ENCODE results near the gene ARF1. TPM values are rescaled to one million over a fixed set of nuclear protein-coding genes. Genes with fewer than 3 reads are reported as not detected.

Gene ARF1
- total and polyA plus RNA-seq, 2 of the 13 experiments (the other 11 are each of a cell fraction or from before 2014, with no cell fraction given) = 186 to 327 TPM

GRCh38 chr1:228099331-228099732 is 16.8 kb downstream of the ARF1 start (continued):
- TF ChIP-seq, protein P1, sequence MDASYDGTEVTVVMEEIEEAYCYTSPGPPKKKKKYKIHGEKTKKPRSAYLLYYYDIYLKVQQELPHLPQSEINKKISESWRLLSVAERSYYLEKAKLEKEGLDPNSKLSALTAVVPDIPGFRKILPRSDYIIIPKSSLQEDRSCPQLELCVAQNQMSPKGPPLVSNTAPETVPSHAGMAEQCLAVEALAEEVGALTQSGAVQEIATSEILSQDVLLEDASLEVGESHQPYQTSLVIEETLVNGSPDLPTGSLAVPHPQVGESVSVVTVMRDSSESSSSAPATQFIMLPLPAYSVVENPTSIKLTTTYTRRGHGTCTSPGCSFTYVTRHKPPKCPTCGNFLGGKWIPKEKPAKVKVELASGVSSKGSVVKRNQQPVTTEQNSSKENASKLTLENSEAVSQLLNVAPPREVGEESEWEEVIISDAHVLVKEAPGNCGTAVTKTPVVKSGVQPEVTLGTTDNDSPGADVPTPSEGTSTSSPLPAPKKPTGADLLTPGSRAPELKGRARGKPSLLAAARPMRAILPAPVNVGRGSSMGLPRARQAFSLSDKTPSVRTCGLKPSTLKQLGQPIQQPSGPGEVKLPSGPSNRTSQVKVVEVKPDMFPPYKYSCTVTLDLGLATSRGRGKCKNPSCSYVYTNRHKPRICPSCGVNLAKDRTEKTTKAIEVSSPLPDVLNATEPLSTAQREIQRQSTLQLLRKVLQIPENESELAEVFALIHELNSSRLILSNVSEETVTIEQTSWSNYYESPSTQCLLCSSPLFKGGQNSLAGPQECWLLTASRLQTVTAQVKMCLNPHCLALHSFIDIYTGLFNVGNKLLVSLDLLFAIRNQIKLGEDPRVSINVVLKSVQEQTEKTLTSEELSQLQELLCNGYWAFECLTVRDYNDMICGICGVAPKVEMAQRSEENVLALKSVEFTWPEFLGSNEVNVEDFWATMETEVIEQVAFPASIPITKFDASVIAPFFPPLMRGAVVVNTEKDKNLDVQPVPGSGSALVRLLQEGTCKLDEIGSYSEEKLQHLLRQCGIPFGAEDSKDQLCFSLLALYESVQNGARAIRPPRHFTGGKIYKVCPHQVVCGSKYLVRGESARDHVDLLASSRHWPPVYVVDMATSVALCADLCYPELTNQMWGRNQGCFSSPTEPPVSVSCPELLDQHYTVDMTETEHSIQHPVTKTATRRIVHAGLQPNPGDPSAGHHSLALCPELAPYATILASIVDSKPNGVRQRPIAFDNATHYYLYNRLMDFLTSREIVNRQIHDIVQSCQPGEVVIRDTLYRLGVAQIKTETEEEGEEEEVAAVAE (CRISPR knock-in tag; IDR thresholded peaks at IDR 0.05; ENCODE audit: borderline replicate concordance) = no peak
- TF ChIP-seq ZNF292 (CRISPR knock-in tag; IDR thresholded peaks at IDR 0.05; ENCODE audit: borderline replicate concordance, low read depth) (no peak), ZBTB25 (CRISPR knock-in tag; IDR thresholded peaks at IDR 0.05) (no peak), ZBTB7A (CRISPR knock-in tag; IDR thresholded peaks at IDR 0.05) (0 out of 2 replicates have a peak, but pooled peaks have one; percentile 20), ZNF788 (CRISPR knock-in tag; IDR thresholded peaks at IDR 0.05; ENCODE audit: borderline replicate concordance) (no peak), HMG20A (CRISPR knock-in tag; IDR thresholded peaks at IDR 0.05; ENCODE audit: borderline replicate concordance) (no peak), JARID2 (CRISPR knock-in tag; IDR thresholded peaks at IDR 0.05; ENCODE audit: insufficient replicate concordance) (no peak), YEATS2 (CRISPR knock-in tag; IDR thresholded peaks at IDR 0.05; ENCODE audit: borderline replicate concordance) (no peak), KAT7 (CRISPR knock-in tag; IDR thresholded peaks at IDR 0.05; ENCODE audit: borderline replicate concordance) (no peak), ZNF891 (CRISPR knock-in tag; IDR thresholded peaks at IDR 0.05) (peak; percentile 71; the same call in 1 of the 2 replicates), KAT8 (CRISPR knock-in tag; IDR thresholded peaks at IDR 0.05) (no peak), E2F1 (CRISPR knock-in tag; IDR thresholded peaks at IDR 0.05) (no peak), SAP130 (CRISPR knock-in tag; IDR thresholded peaks at IDR 0.05; ENCODE audit: low read depth) (no peak), ZSCAN9 (CRISPR knock-in tag; IDR thresholded peaks at IDR 0.05; ENCODE audit: borderline replicate concordance) (no peak), DBP (CRISPR knock-in tag; IDR thresholded peaks at IDR 0.05; ENCODE audit: not compliant biosample characterization) (no peak), TCF7L2 (IDR thresholded peaks at IDR 0.05; ENCODE audit: low read depth, low read length) (no peak), CHD2 (IDR thresholded peaks at IDR 0.05; ENCODE audit: low read depth, low read length) (no peak)
- TF ChIP-seq, protein P2, sequence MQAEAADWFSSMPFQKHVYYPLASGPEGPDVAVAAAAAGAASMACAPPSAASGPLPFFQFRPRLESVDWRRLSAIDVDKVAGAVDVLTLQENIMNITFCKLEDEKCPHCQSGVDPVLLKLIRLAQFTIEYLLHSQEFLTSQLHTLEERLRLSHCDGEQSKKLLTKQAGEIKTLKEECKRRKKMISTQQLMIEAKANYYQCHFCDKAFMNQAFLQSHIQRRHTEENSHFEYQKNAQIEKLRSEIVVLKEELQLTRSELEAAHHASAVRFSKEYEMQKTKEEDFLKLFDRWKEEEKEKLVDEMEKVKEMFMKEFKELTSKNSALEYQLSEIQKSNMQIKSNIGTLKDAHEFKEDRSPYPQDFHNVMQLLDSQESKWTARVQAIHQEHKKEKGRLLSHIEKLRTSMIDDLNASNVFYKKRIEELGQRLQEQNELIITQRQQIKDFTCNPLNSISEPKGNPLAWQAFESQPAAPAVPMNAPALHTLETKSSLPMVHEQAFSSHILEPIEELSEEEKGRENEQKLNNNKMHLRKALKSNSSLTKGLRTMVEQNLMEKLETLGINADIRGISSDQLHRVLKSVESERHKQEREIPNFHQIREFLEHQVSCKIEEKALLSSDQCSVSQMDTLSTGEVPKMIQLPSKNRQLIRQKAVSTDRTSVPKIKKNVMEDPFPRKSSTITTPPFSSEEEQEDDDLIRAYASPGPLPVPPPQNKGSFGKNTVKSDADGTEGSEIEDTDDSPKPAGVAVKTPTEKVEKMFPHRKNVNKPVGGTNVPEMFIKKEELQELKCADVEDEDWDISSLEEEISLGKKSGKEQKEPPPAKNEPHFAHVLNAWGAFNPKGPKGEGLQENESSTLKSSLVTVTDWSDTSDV (CRISPR knock-in tag; IDR thresholded peaks at IDR 0.05) = 0 out of 2 replicates have a peak, but pooled peaks have one; percentile 54
- TF ChIP-seq, protein P3, sequence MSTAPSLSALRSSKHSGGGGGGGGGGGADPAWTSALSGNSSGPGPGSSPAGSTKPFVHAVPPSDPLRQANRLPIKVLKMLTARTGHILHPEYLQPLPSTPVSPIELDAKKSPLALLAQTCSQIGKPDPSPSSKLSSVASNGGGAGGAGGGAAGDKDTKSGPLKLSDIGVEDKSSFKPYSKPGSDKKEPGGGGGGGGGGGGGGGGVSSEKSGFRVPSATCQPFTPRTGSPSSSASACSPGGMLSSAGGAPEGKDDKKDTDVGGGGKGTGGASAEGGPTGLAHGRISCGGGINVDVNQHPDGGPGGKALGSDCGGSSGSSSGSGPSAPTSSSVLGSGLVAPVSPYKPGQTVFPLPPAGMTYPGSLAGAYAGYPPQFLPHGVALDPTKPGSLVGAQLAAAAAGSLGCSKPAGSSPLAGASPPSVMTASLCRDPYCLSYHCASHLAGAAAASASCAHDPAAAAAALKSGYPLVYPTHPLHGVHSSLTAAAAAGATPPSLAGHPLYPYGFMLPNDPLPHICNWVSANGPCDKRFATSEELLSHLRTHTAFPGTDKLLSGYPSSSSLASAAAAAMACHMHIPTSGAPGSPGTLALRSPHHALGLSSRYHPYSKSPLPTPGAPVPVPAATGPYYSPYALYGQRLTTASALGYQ (CRISPR knock-in tag; IDR thresholded peaks at IDR 0.05) = no peak
